ENCODE measurements around the gene NTN3.

GRCh38 chr16:2422123-2422867 is 48.8 kb upstream of the NTN3 start:
- TF ChIP-seq EZH2phosphoT487 (IDR thresholded peaks at IDR 0.05; ENCODE audit: borderline replicate concordance, low read depth) (no peak), TCF12 (IDR thresholded peaks at IDR 0.05) (no peak), SIN3A (IDR thresholded peaks at IDR 0.05; ENCODE audit: borderline replicate concordance, low read depth, low read length) (no peak)
